T-helper 2 cell treated with Interferon-gamma antibody and Interleukin-4, amounts not matched to agents 5 μg/mL and 100 μg/mL, for 36 hours (primary cell): Measurements from ENCODE around the gene MAP2K5.

Source experiments
- DNase-seq: peaks from one replicate; pipeline ENCODE4 v3.0.0; 2021; ENCODE audit warnings: low spot score
- H3K27ac Mint-ChIP-seq: one replicate; pipeline ENCODE4 v1.8.0; 2021; ENCODE audit warnings: mild to moderate bottlenecking, mixed read lengths
- H3K27me3 Mint-ChIP-seq: one replicate; pipeline ENCODE4 v1.8.0; 2021; ENCODE audit warnings: low read depth, mixed read lengths
- H3K36me3 Mint-ChIP-seq: one replicate; pipeline ENCODE4 v1.8.0; 2021; ENCODE audit warnings: low read depth, mixed read lengths
- H3K4me1 Mint-ChIP-seq: one replicate; pipeline ENCODE4 v1.8.0; 2021; ENCODE audit warnings: low read depth, mixed read lengths
- H3K4me3 Mint-ChIP-seq: one replicate; pipeline ENCODE4 v1.8.0; 2022; ENCODE audit warnings: mild to moderate bottlenecking, moderate library complexity, mixed read lengths
- H3K9me3 Mint-ChIP-seq: one replicate; pipeline ENCODE4 v1.8.0; 2021; ENCODE audit warnings: mixed read lengths

The MAP2K5 gene

GRCh38 chr15:67537771-67538170, 4.7 kb upstream of the MAP2K5 start:
- Mint-ChIP-seq H3K36me3 (peaks cover 7% of the 10 kb centered on the region), H3K4me1 (peaks cover 34% of the 10 kb centered on the region), H3K9me3 (no peaks in the 10 kb centered on the region), H3K27ac (no peak overlapping the region), H3K4me3 (no peak overlapping the region), H3K27me3 (peaks cover 7% of the 10 kb centered on the region)
- no peak for DNase-seq

GRCh38 chr15:67543348-67543718, 830 bp downstream of the MAP2K5 start:
- peaks cover 30% of the 10 kb centered on the region for H3K36me3 Mint-ChIP-seq
- H3K9me3 Mint-ChIP-seq = no peaks in the 10 kb centered on the region
- no peaks in the 10 kb centered on the region for H3K27me3 Mint-ChIP-seq
- H3K4me1 Mint-ChIP-seq = peaks cover 48% of the 10 kb centered on the region
- H3K4me3 Mint-ChIP-seq = peak overlapping the region; percentile 91
- peak overlapping the region; percentile 92 for H3K27ac Mint-ChIP-seq
- DNase-seq = no peak

GRCh38 chr15:67544475-67544874, 2.0 kb downstream of the MAP2K5 start:
- Mint-ChIP-seq H3K9me3 (no peaks in the 10 kb centered on the region), H3K36me3 (peaks cover 28% of the 10 kb centered on the region), H3K4me3 (peak overlapping the region; percentile 45), H3K4me1 (peaks cover 39% of the 10 kb centered on the region), H3K27ac (no peak overlapping the region), H3K27me3 (no peaks in the 10 kb centered on the region)
- DNase-seq = no peak

- Mint-ChIP-seq H3K4me3 (no peak overlapping the region), H3K27me3 (no peaks in the 10 kb centered on the region), H3K4me1 (peaks cover 31% of the 10 kb centered on the region), H3K36me3 (peaks cover 33% of the 10 kb centered on the region), H3K27ac (no peak overlapping the region), H3K9me3 (no peaks in the 10 kb centered on the region)
- no peak for DNase-seq
Measured at GRCh38 chr15:67545864-67546263, 3.4 kb downstream of the MAP2K5 start.

- H3K36me3 Mint-ChIP-seq = peaks cover 39% of the 10 kb centered on the region
- H3K27ac Mint-ChIP-seq = no peak overlapping the region
- H3K4me3 Mint-ChIP-seq = no peak overlapping the region
- H3K27me3 Mint-ChIP-seq = no peaks in the 10 kb centered on the region
- H3K4me1 Mint-ChIP-seq = peaks cover 27% of the 10 kb centered on the region
- no peaks in the 10 kb centered on the region for H3K9me3 Mint-ChIP-seq
- no peak for DNase-seq
Measured at GRCh38 chr15:67547064-67547463, 4.6 kb downstream of the MAP2K5 start.

- Mint-ChIP-seq H3K36me3 (peaks cover 39% of the 10 kb centered on the region), H3K27ac (no peak overlapping the region), H3K9me3 (no peaks in the 10 kb centered on the region), H3K4me3 (no peak overlapping the region), H3K27me3 (no peaks in the 10 kb centered on the region), H3K4me1 (peaks cover 27% of the 10 kb centered on the region)
- DNase-seq = no peak
Measured at GRCh38 chr15:67547836-67548235, 5.3 kb downstream of the MAP2K5 start.

- no peaks in the 10 kb centered on the region for H3K27me3 Mint-ChIP-seq
- no peak overlapping the region for H3K4me3 Mint-ChIP-seq
- no peak for DNase-seq
- H3K4me1 Mint-ChIP-seq = peaks cover 24% of the 10 kb centered on the region
- no peaks in the 10 kb centered on the region for H3K9me3 Mint-ChIP-seq
- peaks cover 42% of the 10 kb centered on the region for H3K36me3 Mint-ChIP-seq
- H3K27ac Mint-ChIP-seq = no peak overlapping the region
Measured at GRCh38 chr15:67548236-67548852, 5.8 kb downstream of the MAP2K5 start.

GRCh38 chr15:67548862-67549651, 6.6 kb downstream of the MAP2K5 start:
- H3K4me3 Mint-ChIP-seq = no peak overlapping the region
- no peak overlapping the region for H3K27ac Mint-ChIP-seq
- DNase-seq = no peak
- no peaks in the 10 kb centered on the region for H3K9me3 Mint-ChIP-seq
- peaks cover 41% of the 10 kb centered on the region for H3K36me3 Mint-ChIP-seq
- no peaks in the 10 kb centered on the region for H3K27me3 Mint-ChIP-seq
- peaks cover 17% of the 10 kb centered on the region for H3K4me1 Mint-ChIP-seq

- Mint-ChIP-seq H3K27me3 (no peaks in the 10 kb centered on the region), H3K4me1 (peaks cover 11% of the 10 kb centered on the region), H3K36me3 (peaks cover 37% of the 10 kb centered on the region), H3K27ac (no peak overlapping the region), H3K4me3 (no peak overlapping the region), H3K9me3 (no peaks in the 10 kb centered on the region)
- no peak for DNase-seq
Measured at GRCh38 chr15:67549736-67550135, 7.2 kb downstream of the MAP2K5 start.

- H3K36me3 Mint-ChIP-seq = peaks cover 35% of the 10 kb centered on the region
- H3K27ac Mint-ChIP-seq = no peak overlapping the region
- H3K27me3 Mint-ChIP-seq = no peaks in the 10 kb centered on the region
Measured at GRCh38 chr15:67550522-67550921, 8.0 kb downstream of the MAP2K5 start.

GRCh38 chr15:67551207-67551743, 8.8 kb downstream of the MAP2K5 start:
- no peak for DNase-seq
- H3K27ac Mint-ChIP-seq = no peak overlapping the region
- H3K36me3 Mint-ChIP-seq = peaks cover 31% of the 10 kb centered on the region
- no peaks in the 10 kb centered on the region for H3K27me3 Mint-ChIP-seq
- no peaks in the 10 kb centered on the region for H3K9me3 Mint-ChIP-seq
- H3K4me3 Mint-ChIP-seq = no peak overlapping the region
- peaks cover 3% of the 10 kb centered on the region for H3K4me1 Mint-ChIP-seq

More at GRCh38 chr15:67550522-67550921, 8.0 kb downstream of the MAP2K5 start:
- peaks cover 3% of the 10 kb centered on the region for H3K4me1 Mint-ChIP-seq
- H3K4me3 Mint-ChIP-seq = no peak overlapping the region
- no peaks in the 10 kb centered on the region for H3K9me3 Mint-ChIP-seq
- no peak for DNase-seq

- no peak overlapping the region for H3K4me3 Mint-ChIP-seq
- peaks cover 6% of the 10 kb centered on the region for H3K9me3 Mint-ChIP-seq
- no peaks in the 10 kb centered on the region for H3K27me3 Mint-ChIP-seq
- peaks cover 45% of the 10 kb centered on the region for H3K36me3 Mint-ChIP-seq
- no peak for DNase-seq
- H3K27ac Mint-ChIP-seq = no peak overlapping the region
- H3K4me1 Mint-ChIP-seq = peaks cover 2% of the 10 kb centered on the region
Measured at GRCh38 chr15:67554580-67554979, 12.1 kb downstream of the MAP2K5 start.

- Mint-ChIP-seq H3K4me3 (no peak overlapping the region), H3K36me3 (peaks cover 40% of the 10 kb centered on the region), H3K9me3 (peaks cover 6% of the 10 kb centered on the region), H3K4me1 (peaks cover 2% of the 10 kb centered on the region), H3K27me3 (no peaks in the 10 kb centered on the region), H3K27ac (no peak overlapping the region)
- DNase-seq = no peak
Measured at GRCh38 chr15:67556976-67557570, 14.6 kb downstream of the MAP2K5 start.

GRCh38 chr15:67558502-67558901, 16.0 kb downstream of the MAP2K5 start:
- Mint-ChIP-seq H3K9me3 (peaks cover 6% of the 10 kb centered on the region), H3K4me1 (peaks cover 2% of the 10 kb centered on the region), H3K36me3 (peaks cover 40% of the 10 kb centered on the region), H3K27ac (no peak overlapping the region), H3K4me3 (no peak overlapping the region), H3K27me3 (no peaks in the 10 kb centered on the region)
- no peak for DNase-seq
